NB4 (cell line): Measurements from ENCODE around the gene CCDC7.
"Not testable (repeated sequence)": the region's sequence is repeated elsewhere in the genome, so short reads cannot be mapped to it uniquely, and the experiment has no call there.

Experiments used
- DNase-seq: peaks from one replicate; pipeline ENCODE4 v3.0.0; 2010; ENCODE audit warnings: low read depth
- H3K4me3 ChIP-seq: one replicate; pipeline ENCODE4 v1.5.1; 2011; ENCODE audit warnings: mild to moderate bottlenecking, low read depth, low read length, moderate library complexity
- MAX ChIP-seq: IDR thresholded peaks from 2 replicates; pipeline ENCODE4 v1.6.1; 2011; ENCODE audit warnings: low read depth, low read length
- MYC ChIP-seq: IDR thresholded peaks from 2 replicates; pipeline ENCODE4 v1.6.1; 2011; ENCODE audit warnings: low read depth, low read length
- POLR2A ChIP-seq: IDR thresholded peaks from 2 replicates; pipeline ENCODE4 v1.6.1; 2011; ENCODE audit warnings: mild to moderate bottlenecking; ENCODE audit not compliant: insufficient read length; ENCODE audit errors: extremely low read depth
- TF ChIP-seq, protein P1 (sequence below): IDR thresholded peaks from one replicate; pipeline ENCODE4 v1.5.1; 2012; ENCODE audit warnings: low read depth, low read length

CCDC7 gene

GRCh38 chr10:32459051-32459698 is 13.2 kb downstream of the CCDC7 start:
- H3K4me3 ChIP-seq, result no peak overlapping the region
- no peak for DNase-seq
- TF ChIP-seq, protein P1, sequence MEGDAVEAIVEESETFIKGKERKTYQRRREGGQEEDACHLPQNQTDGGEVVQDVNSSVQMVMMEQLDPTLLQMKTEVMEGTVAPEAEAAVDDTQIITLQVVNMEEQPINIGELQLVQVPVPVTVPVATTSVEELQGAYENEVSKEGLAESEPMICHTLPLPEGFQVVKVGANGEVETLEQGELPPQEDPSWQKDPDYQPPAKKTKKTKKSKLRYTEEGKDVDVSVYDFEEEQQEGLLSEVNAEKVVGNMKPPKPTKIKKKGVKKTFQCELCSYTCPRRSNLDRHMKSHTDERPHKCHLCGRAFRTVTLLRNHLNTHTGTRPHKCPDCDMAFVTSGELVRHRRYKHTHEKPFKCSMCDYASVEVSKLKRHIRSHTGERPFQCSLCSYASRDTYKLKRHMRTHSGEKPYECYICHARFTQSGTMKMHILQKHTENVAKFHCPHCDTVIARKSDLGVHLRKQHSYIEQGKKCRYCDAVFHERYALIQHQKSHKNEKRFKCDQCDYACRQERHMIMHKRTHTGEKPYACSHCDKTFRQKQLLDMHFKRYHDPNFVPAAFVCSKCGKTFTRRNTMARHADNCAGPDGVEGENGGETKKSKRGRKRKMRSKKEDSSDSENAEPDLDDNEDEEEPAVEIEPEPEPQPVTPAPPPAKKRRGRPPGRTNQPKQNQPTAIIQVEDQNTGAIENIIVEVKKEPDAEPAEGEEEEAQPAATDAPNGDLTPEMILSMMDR, result no peak
- TF ChIP-seq MAX (no peak), POLR2A (no peak), MYC (no peak)

GRCh38 chr10:32461203-32461602 is 15.3 kb downstream of the CCDC7 start:
- no peak for DNase-seq
- H3K4me3 ChIP-seq, result no peak overlapping the region
- TF ChIP-seq POLR2A, result no peak
- no peak for TF ChIP-seq MAX
- no peak for TF ChIP-seq MYC
- TF ChIP-seq, protein P1, result no peak

- DNase-seq, result no peak
- TF ChIP-seq MYC (no peak), MAX (no peak), POLR2A (no peak)
- TF ChIP-seq, protein P1, result no peak
- H3K4me3 ChIP-seq, result no peak overlapping the region
These were observed 25.3 kb downstream of the CCDC7 start for GRCh38 chr10:32471232-32471631.

- DNase-seq, result no peak
- H3K4me3 ChIP-seq, result no peak overlapping the region
- TF ChIP-seq MYC, result no peak
- no peak for TF ChIP-seq POLR2A
These were observed 31.6 kb downstream of the CCDC7 start for GRCh38 chr10:32477499-32477898.

- no peak for DNase-seq
- TF ChIP-seq MAX, result no peak
- TF ChIP-seq, protein P1, result no peak
- no peak for TF ChIP-seq POLR2A
- TF ChIP-seq MYC, result no peak
These were observed 35.7 kb downstream of the CCDC7 start for GRCh38 chr10:32481606-32482005.

GRCh38 chr10:32483019-32483502 is 37.1 kb downstream of the CCDC7 start:
- H3K4me3 ChIP-seq, result not testable (repeated sequence)

More at GRCh38 chr10:32481606-32482005, 35.7 kb downstream of the CCDC7 start:
- H3K4me3 ChIP-seq, result no peak overlapping the region

GRCh38 chr10:32488038-32488437 is 42.1 kb downstream of the CCDC7 start:
- H3K4me3 ChIP-seq, DNase-seq: not testable (repeated sequence)

More at GRCh38 chr10:32483019-32483502, 37.1 kb downstream of the CCDC7 start:
- not testable (repeated sequence) for DNase-seq
